ENCODE measurements around the gene CEP44.
"Not testable (repeated sequence)": the region's sequence is repeated elsewhere in the genome, so short reads cannot be mapped to it uniquely, and the experiment has no call there.

The CEP44 gene

DNA sequence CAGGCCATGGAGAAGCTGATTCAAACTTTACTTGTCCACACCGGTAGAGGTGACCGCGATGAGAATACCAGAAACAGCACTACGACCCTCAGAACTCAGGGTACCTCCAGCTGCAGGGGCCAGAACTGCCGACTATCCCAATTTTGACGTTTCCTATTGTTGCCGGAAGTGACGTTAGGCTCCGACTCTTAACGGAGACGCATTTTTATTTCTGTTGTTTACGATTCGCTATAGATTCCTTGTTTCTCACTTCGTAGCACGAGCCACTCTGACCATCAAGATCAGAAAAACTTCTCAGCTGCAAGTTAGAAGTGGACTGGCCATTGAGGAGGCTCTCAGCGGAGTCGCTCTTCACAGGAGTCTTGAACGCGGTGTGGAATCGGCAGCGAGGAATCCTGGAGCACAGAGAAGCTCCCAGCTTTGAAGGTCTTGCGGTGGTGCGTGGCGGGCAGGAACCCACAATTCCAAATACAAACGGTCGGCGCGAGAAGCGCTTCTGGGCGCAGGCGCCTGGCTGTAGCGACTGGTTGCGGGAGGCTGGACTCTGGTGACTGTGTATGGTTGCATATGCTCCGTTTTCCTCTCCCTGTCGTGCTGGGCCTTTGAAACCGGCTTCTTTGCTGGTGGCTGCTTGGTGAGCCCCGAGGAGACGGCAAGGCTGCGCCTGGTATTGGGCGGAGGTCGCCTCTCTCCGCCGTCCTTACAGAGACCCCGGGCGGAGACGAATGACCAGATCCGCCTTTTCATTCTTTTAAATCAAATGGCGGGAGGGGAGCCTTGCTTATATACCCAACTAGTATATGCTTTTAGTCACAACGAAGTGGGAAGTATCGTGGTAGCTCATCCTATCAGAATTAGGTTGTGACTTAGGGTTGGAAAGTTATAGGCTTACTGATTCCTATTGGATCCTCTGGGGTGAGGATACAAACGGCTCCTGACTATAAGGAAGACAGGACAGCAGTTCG is at the start of gene CEP44, which contains the start of gene FBXO8:
Gene CEP44, plus strand, starts transcription at position 405 of the 965 bp plus-strand sequence. CDS start 15,211 bp downstream, outside the sequence.
Gene FBXO8, minus strand, starts transcription at position 161 of the 965 bp plus-strand sequence. CDS start 20,575 bp downstream, outside the sequence.
- DNase-seq: peak; percentile 34

GRCh38 chr4:174236359-174236758 is 47.4 kb upstream of the CEP44 start:
- no peak for DNase-seq

DNA sequence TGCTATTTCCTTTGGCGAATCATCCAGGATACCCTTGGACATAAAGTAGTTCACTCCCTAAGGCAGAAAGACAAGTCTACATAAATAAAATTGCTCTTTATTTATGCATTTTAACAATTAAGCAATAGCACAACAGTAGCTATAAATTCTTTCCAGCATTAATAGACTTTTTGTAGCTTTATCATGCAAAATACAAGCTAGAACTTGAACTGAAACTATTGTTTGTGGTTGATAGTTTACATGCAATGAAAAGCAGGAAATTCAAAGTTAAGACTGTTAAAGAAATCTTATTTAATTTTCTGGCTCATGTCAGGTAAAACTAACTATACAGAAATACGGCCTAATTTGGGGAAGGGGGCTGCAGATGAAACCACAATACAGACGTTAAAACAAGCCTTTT is 42.5 kb upstream of the CEP44 start:
- no peak for DNase-seq

GRCh38 chr4:174244441-174244840 is 39.3 kb upstream of the CEP44 start:
- DNase-seq: no peak

DNA sequence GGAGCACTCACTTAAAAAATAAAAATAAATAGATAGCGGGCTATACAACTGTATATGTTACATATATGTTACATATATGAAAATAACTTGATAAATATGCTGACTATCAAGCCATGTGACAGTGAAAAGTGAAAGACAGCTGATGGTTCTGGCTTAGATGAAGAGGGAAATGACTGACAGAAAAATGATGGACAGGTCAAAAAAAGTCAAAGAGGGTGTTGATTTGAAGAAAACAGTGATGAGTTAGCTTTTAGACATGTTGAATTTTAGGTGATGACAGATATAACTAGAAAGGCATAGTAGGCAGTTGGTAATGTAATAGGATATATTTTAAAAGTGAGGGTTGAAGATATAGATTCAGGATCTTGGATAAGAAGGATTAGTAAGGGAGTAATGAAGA is 38.0 kb upstream of the CEP44 start:
- no peak for DNase-seq

DNA sequence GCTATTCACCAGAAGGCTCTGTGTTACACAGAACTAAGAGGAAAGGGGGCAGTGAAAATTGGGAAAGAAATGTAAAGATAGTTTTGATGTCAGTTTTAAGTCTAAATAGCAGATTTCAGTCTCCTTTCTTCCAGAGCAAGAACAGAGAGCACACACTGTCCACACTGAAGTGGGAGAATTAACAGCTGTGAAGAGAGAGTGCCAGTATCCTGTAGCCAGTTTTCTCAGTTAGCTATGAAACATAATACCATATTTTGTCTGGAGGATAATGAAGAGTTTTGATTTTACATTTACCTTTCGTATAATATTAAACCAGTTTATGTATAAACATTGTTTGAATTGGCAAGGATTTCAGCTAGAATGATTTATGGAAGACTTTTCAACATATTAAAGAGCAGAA is 35.3 kb upstream of the CEP44 start:
- DNase-seq: no peak

DNA sequence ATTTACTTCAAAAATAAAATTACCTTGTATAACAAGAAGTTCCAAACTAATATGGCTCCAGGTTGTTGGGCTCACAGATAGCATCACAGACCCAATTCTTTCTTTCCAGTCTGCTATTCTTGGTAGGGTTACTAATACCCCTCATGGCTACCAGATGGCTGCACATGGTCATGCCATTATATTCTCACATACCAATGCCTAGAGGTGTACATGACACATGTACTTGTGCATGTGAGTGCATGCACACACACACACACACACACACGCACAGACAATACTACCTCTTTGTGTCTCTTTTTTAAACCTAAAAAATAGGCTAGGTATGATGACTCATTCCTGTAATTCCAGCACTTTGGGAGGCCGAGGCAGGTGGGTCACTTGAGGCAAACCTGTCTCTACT is 31.3 kb upstream of the CEP44 start:
- DNase-seq: no peak

- DNase-seq: no peak
These were observed 29.1 kb upstream of the CEP44 start for GRCh38 chr4:174254613-174255012.

DNA sequence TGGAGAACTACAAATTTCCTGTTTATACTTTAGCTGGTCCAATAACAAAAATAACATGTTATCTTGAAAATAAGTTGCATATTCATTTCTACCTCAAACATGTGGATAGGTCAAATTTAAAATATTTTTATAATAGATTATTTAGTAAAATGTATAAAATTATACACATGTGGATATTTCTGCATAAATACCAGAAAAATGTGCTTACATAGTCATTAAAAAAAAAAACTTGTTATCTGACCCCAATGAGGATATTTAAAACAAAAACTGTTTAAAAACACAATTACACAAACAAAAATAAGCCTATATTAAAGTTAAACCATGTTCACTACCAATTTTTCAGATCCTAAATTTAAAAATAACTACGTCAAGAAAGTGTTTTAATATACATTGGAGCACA is 28.3 kb upstream of the CEP44 start:
- DNase-seq: no peak

- DNase-seq: no peak
These were observed 27.9 kb upstream of the CEP44 start for GRCh38 chr4:174255786-174256185.

GRCh38 chr4:174256277-174256713 is 27.4 kb upstream of the CEP44 start:
- DNase-seq: no peak

DNA sequence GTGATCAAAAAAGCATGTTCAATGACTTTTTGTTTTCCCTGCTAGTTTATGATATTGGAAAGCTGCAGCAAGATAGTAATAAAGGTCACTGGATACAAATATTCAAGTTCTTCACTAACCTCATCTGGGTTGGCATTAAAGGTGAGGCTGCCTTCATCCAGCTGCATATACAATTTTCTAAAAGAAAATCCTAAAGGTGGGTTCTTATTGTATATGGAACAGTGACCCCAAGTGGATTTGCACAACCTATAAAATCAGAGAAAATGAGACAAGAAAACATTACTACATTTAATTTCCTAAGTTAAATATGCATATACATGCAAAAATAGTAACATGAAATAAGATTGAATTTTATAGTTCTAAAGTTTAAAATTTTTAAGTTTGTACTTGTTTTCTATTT is 24.1 kb upstream of the CEP44 start:
- DNase-seq: no peak

GRCh38 chr4:174260099-174260498 is 23.6 kb upstream of the CEP44 start:
- DNase-seq: no peak

- not testable (repeated sequence) for DNase-seq
These were observed 22.3 kb upstream of the CEP44 start for GRCh38 chr4:174261432-174261831.

DNA sequence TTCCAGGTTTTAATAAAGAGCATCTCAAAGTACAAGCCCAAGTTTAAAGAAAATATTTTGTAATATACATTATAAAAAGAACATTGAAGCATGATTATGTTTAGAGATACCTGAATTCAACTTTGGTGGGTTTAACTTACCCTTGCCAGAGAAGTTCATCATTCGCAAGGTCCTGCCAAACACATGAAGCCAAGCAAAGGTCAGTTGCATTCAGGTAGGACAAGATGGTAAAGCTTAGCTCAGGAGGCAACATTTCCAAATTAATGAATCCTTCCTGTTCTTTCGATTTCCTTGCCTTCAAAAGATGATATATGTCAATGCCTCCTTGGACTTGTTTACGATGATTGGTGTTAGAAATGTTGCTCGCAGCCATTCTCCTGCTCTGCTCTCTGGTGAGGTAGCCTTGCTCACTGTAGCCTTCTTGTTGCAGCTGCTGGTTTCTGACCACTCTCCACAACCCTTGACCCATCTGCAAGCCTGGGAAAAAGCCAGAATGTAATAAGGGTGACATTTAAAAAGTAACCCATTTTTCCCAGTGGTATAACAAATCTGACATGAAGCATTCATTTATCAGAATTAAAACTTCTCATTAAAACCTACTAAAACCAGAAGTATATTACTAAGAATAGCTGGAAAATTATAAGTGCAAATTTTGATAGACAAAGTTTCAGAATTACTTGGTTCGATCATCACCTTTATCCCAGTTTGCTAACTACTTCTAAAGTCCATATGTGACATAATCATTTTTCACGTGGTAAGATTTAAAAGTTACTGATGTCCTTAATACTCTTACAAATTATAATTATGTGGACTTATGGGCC is 20.9 kb upstream of the CEP44 start:
- no peak for DNase-seq

DNA sequence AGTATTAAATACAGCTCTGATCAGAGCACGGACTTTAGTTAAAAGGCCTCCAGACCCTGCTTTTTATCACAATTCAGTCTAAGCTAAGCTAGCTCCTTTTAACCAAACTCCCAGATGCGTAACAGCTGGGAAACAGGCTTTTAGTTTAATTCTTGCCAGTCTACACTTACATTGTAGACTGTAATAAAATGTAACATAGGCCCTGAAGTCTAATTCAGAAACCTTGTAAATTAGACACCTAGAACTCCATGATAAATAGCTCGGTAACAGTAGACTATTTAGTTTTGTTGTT is 20.3 kb upstream of the CEP44 start:
- DNase-seq: no peak

GRCh38 chr4:174265916-174266315 is 17.8 kb upstream of the CEP44 start:
- no peak for DNase-seq

- DNase-seq: no peak
These were observed 17.3 kb upstream of the CEP44 start for GRCh38 chr4:174266416-174266815.

- no peak for DNase-seq
These were observed 9.8 kb upstream of the CEP44 start for GRCh38 chr4:174273930-174274329.

GRCh38 chr4:174274436-174274835 is 9.3 kb upstream of the CEP44 start:
- DNase-seq: no peak

DNA sequence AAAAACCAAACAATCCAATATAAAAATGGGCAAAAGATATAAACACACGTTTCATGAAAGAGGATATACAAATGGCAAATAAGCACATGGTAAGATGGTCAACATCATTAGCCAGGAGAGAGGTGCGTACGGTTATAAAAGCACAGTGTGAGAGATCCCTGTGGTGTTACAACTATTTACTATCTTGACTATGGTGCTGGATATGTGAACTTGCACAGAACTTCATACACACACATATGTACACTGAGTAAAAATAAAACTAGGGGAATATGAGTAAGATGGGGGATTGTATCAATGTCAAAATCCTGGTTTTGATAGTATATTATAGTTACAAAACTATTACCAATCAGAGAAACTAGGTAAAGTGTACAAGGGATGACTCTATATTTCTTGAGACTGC is 8.6 kb upstream of the CEP44 start:
- no peak for DNase-seq

GRCh38 chr4:174277433-174277832 is 6.3 kb upstream of the CEP44 start:
- DNase-seq: no peak

GRCh38 chr4:174278467-174278866 is 5.2 kb upstream of the CEP44 start:
- DNase-seq: no peak

Data from NCI-H510A (cell line).